A673 (cell line): ENCODE data around the gene ST6GALNAC3. TPM values are rescaled to one million over a fixed set of nuclear protein-coding genes. Genes with fewer than 3 reads are reported as not detected.

Experiments used
- BruUV-seq: library from RNA; stranded (reverse); fragments of 400-500 nt; replicated peaks from 2 replicates; lab custom pipeline; 2021; lab: Mats Ljungman, UMichigan
- CTCF ChIA-PET: fragments of 300-600 bp; sonication (Branson Sonifier 250); formaldehyde crosslinking; loops from one replicate; lab custom pipeline; 2022; ENCODE audit warnings: antibody characterized with exemption; lab: Charles Lee
- POLR2A ChIA-PET: fragments of 300-600 bp; sonication (Branson Sonifier 250); formaldehyde crosslinking; loops from one replicate; lab custom pipeline; 2022; ENCODE audit warnings: antibody characterized with exemption; ENCODE audit not compliant: low non-redundant PET; lab: Charles Lee
- DNase-seq: peaks from one replicate; pipeline ENCODE4 v3.0.0-alpha.2; 2015; ENCODE audit warnings: low spot score
- H3K27ac ChIP-seq: fragments of 200-600 bp; sonication (generic); 2 replicates; pipeline ENCODE4 v1.5.1; 2016; ENCODE audit warnings: mixed run types, low read depth, mild to moderate bottlenecking, mixed read lengths, antibody characterized with exemption, low read length; ENCODE audit not compliant: poor library complexity, severe bottlenecking
- H3K27me3 ChIP-seq: fragments of 200-600 bp; sonication (generic); replicated peaks from 2 replicates; pipeline ENCODE4 v1.6.1; 2017; ENCODE audit warnings: mixed run types, low read depth, mild to moderate bottlenecking, mixed read lengths, antibody characterized with exemption, low read length; ENCODE audit not compliant: insufficient read depth, poor library complexity
- H3K36me3 ChIP-seq: fragments of 200-600 bp; sonication (generic); 2 replicates; pipeline ENCODE4 v1.6.1; 2016; ENCODE audit warnings: mixed run types, mild to moderate bottlenecking, mixed read lengths, antibody characterized with exemption, low read length; ENCODE audit not compliant: insufficient read depth, poor library complexity, severe bottlenecking
- H3K4me1 ChIP-seq: fragments of 200-600 bp; sonication (generic); 2 replicates; pipeline ENCODE4 v1.6.1; 2017; ENCODE audit warnings: mixed run types, mild to moderate bottlenecking, mixed read lengths, antibody characterized with exemption, low read length; ENCODE audit not compliant: insufficient read depth, poor library complexity, severe bottlenecking
- H3K4me3 ChIP-seq: fragments of 200-600 bp; sonication (generic); 2 replicates; pipeline ENCODE4 v1.5.1; 2016; ENCODE audit warnings: low read depth, mixed run types, mild to moderate bottlenecking, mixed read lengths, low read length; ENCODE audit not compliant: poor library complexity, severe bottlenecking
- H3K9me3 ChIP-seq: fragments of 200-600 bp; sonication (generic); 2 replicates; pipeline ENCODE4 v1.6.1; 2016; ENCODE audit warnings: mixed run types, low read depth, mild to moderate bottlenecking, mixed read lengths, antibody characterized with exemption, low read length; ENCODE audit not compliant: poor library complexity, severe bottlenecking
- EZH2 ChIP-seq: fragments of 200-600 bp; sonication (generic); IDR thresholded peaks from 2 replicates; pipeline ENCODE4 v1.6.1; 2017; ENCODE audit warnings: borderline replicate concordance, low read depth, mild to moderate bottlenecking, mixed read lengths, antibody characterized with exemption, low read length; ENCODE audit not compliant: poor library complexity, severe bottlenecking
- intact Hi-C: fragments of 100-400 bp; cut with micrococcal nuclease; formaldehyde crosslinking; loops from one replicate; pipeline ENCODE4 v1.10.0; 2022; ENCODE audit not compliant: unreplicated experiment
- total RNA-seq: library from RNA; stranded (reverse); gene quantifications from 2 replicates; pipeline ENCODE4 v1.2.3, GENCODE V29; 2021
- TF ChIP-seq, protein P1 (sequence below): fragments of 300-800, 200-600 bp; sonication (generic); conservative IDR thresholded peaks from 2 replicates; pipeline ENCODE4 v1.5.1; 2017; ENCODE audit warnings: low read depth, mild to moderate bottlenecking, antibody characterized with exemption, low read length, moderate library complexity, mixed read lengths

The ST6GALNAC3 gene
- total RNA-seq, 1 experiment from 2014 or later: 1.2 TPM

DNA sequence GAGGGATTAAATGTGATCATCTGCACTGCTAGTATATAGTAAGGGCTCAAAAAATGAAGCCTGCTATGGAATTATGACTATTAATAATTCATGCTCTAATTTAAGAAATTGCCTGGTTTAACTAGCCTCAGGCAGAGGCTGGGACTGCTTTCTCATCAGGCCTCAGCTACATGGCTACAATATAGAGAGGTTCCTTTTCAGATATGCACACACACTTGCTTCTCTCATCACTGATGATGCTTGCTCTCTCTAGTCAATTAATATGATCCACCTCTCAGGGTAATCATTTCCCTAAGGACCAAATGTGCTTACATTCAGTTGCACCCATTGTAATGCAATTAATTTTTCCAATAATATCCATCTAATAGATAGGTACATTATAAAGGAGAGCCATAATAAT, 467.8 kb downstream of the ST6GALNAC3 start:
- no peaks in the 10 kb centered on the region for H3K27me3 ChIP-seq
- no peak overlapping the region for H3K27ac ChIP-seq
- CTCF ChIA-PET: no interaction called here
- intact Hi-C loops: no loop called here
- no TSS peak for BruUV-seq
- no peaks in the 10 kb centered on the region for H3K36me3 ChIP-seq
- no peak overlapping the region for H3K4me3 ChIP-seq
- TF ChIP-seq, protein P1, sequence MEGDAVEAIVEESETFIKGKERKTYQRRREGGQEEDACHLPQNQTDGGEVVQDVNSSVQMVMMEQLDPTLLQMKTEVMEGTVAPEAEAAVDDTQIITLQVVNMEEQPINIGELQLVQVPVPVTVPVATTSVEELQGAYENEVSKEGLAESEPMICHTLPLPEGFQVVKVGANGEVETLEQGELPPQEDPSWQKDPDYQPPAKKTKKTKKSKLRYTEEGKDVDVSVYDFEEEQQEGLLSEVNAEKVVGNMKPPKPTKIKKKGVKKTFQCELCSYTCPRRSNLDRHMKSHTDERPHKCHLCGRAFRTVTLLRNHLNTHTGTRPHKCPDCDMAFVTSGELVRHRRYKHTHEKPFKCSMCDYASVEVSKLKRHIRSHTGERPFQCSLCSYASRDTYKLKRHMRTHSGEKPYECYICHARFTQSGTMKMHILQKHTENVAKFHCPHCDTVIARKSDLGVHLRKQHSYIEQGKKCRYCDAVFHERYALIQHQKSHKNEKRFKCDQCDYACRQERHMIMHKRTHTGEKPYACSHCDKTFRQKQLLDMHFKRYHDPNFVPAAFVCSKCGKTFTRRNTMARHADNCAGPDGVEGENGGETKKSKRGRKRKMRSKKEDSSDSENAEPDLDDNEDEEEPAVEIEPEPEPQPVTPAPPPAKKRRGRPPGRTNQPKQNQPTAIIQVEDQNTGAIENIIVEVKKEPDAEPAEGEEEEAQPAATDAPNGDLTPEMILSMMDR: no peak
- TF ChIP-seq EZH2: no peak
- DNase-seq: no peak
- H3K4me1 ChIP-seq: no peaks in the 10 kb centered on the region
- H3K9me3 ChIP-seq: no peaks in the 10 kb centered on the region
- POLR2A ChIA-PET: no interaction called here

- CTCF ChIA-PET: no interaction called here
- intact Hi-C loops: no loop called here
- TF ChIP-seq, protein P1: no peak
- no peak for TF ChIP-seq EZH2
Measured at GRCh38 chr1:76543495-76543894, 468.9 kb downstream of the ST6GALNAC3 start.

DNA sequence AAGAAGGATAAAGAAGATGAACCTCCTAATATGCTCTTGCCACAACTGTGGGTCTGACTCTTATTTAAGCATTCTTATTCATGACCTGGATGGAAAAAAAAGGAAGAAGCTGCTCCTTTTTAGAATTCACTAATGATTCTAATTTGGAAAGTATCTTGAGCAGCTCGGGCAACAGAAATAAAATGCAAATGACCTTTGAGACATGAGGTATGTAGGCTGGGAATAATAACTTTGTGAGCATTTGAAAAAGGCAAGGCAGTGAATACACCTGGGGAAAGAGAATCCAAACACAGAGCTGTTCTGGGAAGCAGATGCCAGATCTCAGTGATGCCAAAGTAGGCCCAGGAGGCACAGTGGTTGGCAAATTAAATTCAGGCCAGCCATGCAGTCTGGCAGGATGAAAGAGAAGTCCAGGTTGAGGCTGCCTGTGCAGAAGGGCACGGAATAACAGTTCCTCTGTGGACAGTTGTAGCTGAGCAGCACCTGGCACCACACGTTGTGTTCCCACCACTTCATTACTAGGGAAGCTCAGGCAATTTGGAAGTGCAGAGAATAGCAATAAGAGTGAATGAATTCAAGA, 471.9 kb downstream of the ST6GALNAC3 start:
- H3K9me3 ChIP-seq: no peaks in the 10 kb centered on the region
- H3K4me1 ChIP-seq: no peaks in the 10 kb centered on the region
- no peak overlapping the region for H3K27ac ChIP-seq
- no peaks in the 10 kb centered on the region for H3K27me3 ChIP-seq
- ChIA-PET CTCF (interaction anchor here (0.6 kb wide), 1 partner anchor 154 kb away, joined by 3 read pairs; no protein-coding TSS in a partner anchor), POLR2A (no interaction called here)
- no peaks in the 10 kb centered on the region for H3K36me3 ChIP-seq
- no peak overlapping the region for H3K4me3 ChIP-seq
- intact Hi-C loops: no loop called here
- BruUV-seq: no TSS peak
- TF ChIP-seq, protein P1: no peak
- no peak for TF ChIP-seq EZH2
- DNase-seq: no peak

More at GRCh38 chr1:76543495-76543894, 468.9 kb downstream of the ST6GALNAC3 start:
- H3K36me3 ChIP-seq: no peaks in the 10 kb centered on the region
- no peak overlapping the region for H3K27ac ChIP-seq
- H3K4me3 ChIP-seq: no peak overlapping the region
- no peaks in the 10 kb centered on the region for H3K4me1 ChIP-seq
- DNase-seq: no peak
- no peaks in the 10 kb centered on the region for H3K9me3 ChIP-seq
- no peaks in the 10 kb centered on the region for H3K27me3 ChIP-seq
- POLR2A ChIA-PET: no interaction called here
- no TSS peak for BruUV-seq
